Measurements from ENCODE around the gene ADGRG1.
"Not testable (repeated sequence)": the region's sequence is repeated elsewhere in the genome, so short reads cannot be mapped to it uniquely, and the experiment has no call there.

ADGRG1 gene

GRCh38 chr16:57670196-57670595 lies 41.8 kb downstream of the ADGRG1 start:
- H3K27ac ChIP-seq (ENCODE audit: low read length): no peak overlapping the region
- H3K27me3 ChIP-seq (ENCODE audit: control insufficient read depth in 1 of 2, insufficient read depth in 2 of 2, low read length in 2 of 2): no peaks in the 10 kb centered on the region
- no peaks in the 10 kb centered on the region for H3K4me1 ChIP-seq (ENCODE audit: control insufficient read depth, insufficient read depth, low read length)
- no peak overlapping the region for H3K9ac ChIP-seq (ENCODE audit: low read length in 2 of 2)
- H3K4me3 ChIP-seq (ENCODE audit: low read length in 2 of 2): no peak overlapping the region
- H3K36me3 ChIP-seq (ENCODE audit: control insufficient read depth in 2 of 2, insufficient read depth in 2 of 2, low read length in 2 of 2): no peaks in the 10 kb centered on the region
- no peaks in the 10 kb centered on the region for H3K9me3 ChIP-seq (ENCODE audit: control insufficient read depth in 2 of 2, low read length in 2 of 2)

GRCh38 chr16:57671451-57671850 lies 43.0 kb downstream of the ADGRG1 start:
- not testable (repeated sequence) for H3K9me3 ChIP-seq (ENCODE audit: control insufficient read depth in 2 of 2, low read length in 2 of 2); H3K4me3 ChIP-seq (ENCODE audit: low read length in 2 of 2); H3K27me3 ChIP-seq (ENCODE audit: control insufficient read depth in 1 of 2, insufficient read depth in 2 of 2, low read length in 2 of 2); H3K9ac ChIP-seq (ENCODE audit: low read length in 2 of 2); H3K27ac ChIP-seq (ENCODE audit: low read length); H3K4me1 ChIP-seq (ENCODE audit: control insufficient read depth, insufficient read depth, low read length); H3K36me3 ChIP-seq (ENCODE audit: control insufficient read depth in 2 of 2, insufficient read depth in 2 of 2, low read length in 2 of 2)

- H3K4me1 ChIP-seq (ENCODE audit: control insufficient read depth, insufficient read depth, low read length): no peaks in the 10 kb centered on the region
- H3K27me3 ChIP-seq (ENCODE audit: control insufficient read depth in 1 of 2, insufficient read depth in 2 of 2, low read length in 2 of 2): no peaks in the 10 kb centered on the region
- H3K4me3 ChIP-seq (ENCODE audit: low read length in 2 of 2): no peak overlapping the region
- H3K9me3 ChIP-seq (ENCODE audit: control insufficient read depth in 2 of 2, low read length in 2 of 2): no peaks in the 10 kb centered on the region
- H3K9ac ChIP-seq (ENCODE audit: low read length in 2 of 2): no peak overlapping the region
- no peak overlapping the region for H3K27ac ChIP-seq (ENCODE audit: low read length)
- no peaks in the 10 kb centered on the region for H3K36me3 ChIP-seq (ENCODE audit: control insufficient read depth in 2 of 2, insufficient read depth in 2 of 2, low read length in 2 of 2)
Observed at GRCh38 chr16:57672416-57672815, 44.0 kb downstream of the ADGRG1 start.

GRCh38 chr16:57672824-57673223 lies 44.4 kb downstream of the ADGRG1 start:
- no peak overlapping the region for H3K4me3 ChIP-seq (ENCODE audit: low read length in 2 of 2)
- no peak overlapping the region for H3K9ac ChIP-seq (ENCODE audit: low read length in 2 of 2)
- H3K36me3 ChIP-seq (ENCODE audit: control insufficient read depth in 2 of 2, insufficient read depth in 2 of 2, low read length in 2 of 2): no peaks in the 10 kb centered on the region
- H3K27me3 ChIP-seq (ENCODE audit: control insufficient read depth in 1 of 2, insufficient read depth in 2 of 2, low read length in 2 of 2): no peaks in the 10 kb centered on the region
- no peaks in the 10 kb centered on the region for H3K9me3 ChIP-seq (ENCODE audit: control insufficient read depth in 2 of 2, low read length in 2 of 2)
- H3K27ac ChIP-seq (ENCODE audit: low read length): no peak overlapping the region
- no peaks in the 10 kb centered on the region for H3K4me1 ChIP-seq (ENCODE audit: control insufficient read depth, insufficient read depth, low read length)

- H3K4me3 ChIP-seq (ENCODE audit: low read length in 2 of 2): no peak overlapping the region
Observed at GRCh38 chr16:57675741-57676551, 47.5 kb downstream of the ADGRG1 start.

GRCh38 chr16:57676553-57677085 lies 48.2 kb downstream of the ADGRG1 start:
- Histone ChIP-seq H3K4me3 (ENCODE audit: low read length in 2 of 2) (no peak overlapping the region), H3K4me1 (ENCODE audit: control insufficient read depth, insufficient read depth, low read length) (no peaks in the 10 kb centered on the region), H3K36me3 (ENCODE audit: control insufficient read depth in 2 of 2, insufficient read depth in 2 of 2, low read length in 2 of 2) (no peaks in the 10 kb centered on the region), H3K9me3 (ENCODE audit: control insufficient read depth in 2 of 2, low read length in 2 of 2) (no peaks in the 10 kb centered on the region), H3K27me3 (ENCODE audit: control insufficient read depth in 1 of 2, insufficient read depth in 2 of 2, low read length in 2 of 2) (peaks cover 0 to 3% of the 10 kb centered on the region in 2 donors), H3K27ac (ENCODE audit: low read length) (no peak overlapping the region), H3K9ac (ENCODE audit: low read length in 2 of 2) (no peak overlapping the region)

More at GRCh38 chr16:57675741-57676551, 47.5 kb downstream of the ADGRG1 start:
- Histone ChIP-seq H3K36me3 (ENCODE audit: control insufficient read depth in 2 of 2, insufficient read depth in 2 of 2, low read length in 2 of 2) (no peaks in the 10 kb centered on the region), H3K4me1 (ENCODE audit: control insufficient read depth, insufficient read depth, low read length) (no peaks in the 10 kb centered on the region), H3K27ac (ENCODE audit: low read length) (no peak overlapping the region), H3K9me3 (ENCODE audit: control insufficient read depth in 2 of 2, low read length in 2 of 2) (no peaks in the 10 kb centered on the region), H3K27me3 (ENCODE audit: control insufficient read depth in 1 of 2, insufficient read depth in 2 of 2, low read length in 2 of 2) (peaks cover 0 to 3% of the 10 kb centered on the region in 2 donors), H3K9ac (ENCODE audit: low read length in 2 of 2) (no peak overlapping the region)

- Histone ChIP-seq H3K36me3 (ENCODE audit: control insufficient read depth in 2 of 2, insufficient read depth in 2 of 2, low read length in 2 of 2) (no peaks in the 10 kb centered on the region), H3K27me3 (ENCODE audit: control insufficient read depth in 1 of 2, insufficient read depth in 2 of 2, low read length in 2 of 2) (peaks cover 0 to 3% of the 10 kb centered on the region in 2 donors), H3K4me3 (ENCODE audit: low read length in 2 of 2) (no peak overlapping the region), H3K27ac (ENCODE audit: low read length) (no peak overlapping the region), H3K9me3 (ENCODE audit: control insufficient read depth in 2 of 2, low read length in 2 of 2) (no peaks in the 10 kb centered on the region), H3K4me1 (ENCODE audit: control insufficient read depth, insufficient read depth, low read length) (no peaks in the 10 kb centered on the region), H3K9ac (ENCODE audit: low read length in 2 of 2) (no peak overlapping the region)
Observed at GRCh38 chr16:57677622-57678369, 49.4 kb downstream of the ADGRG1 start.

GRCh38 chr16:57679016-57679415 lies 50.6 kb downstream of the ADGRG1 start:
- Histone ChIP-seq H3K27ac (ENCODE audit: low read length) (no peak overlapping the region), H3K4me1 (ENCODE audit: control insufficient read depth, insufficient read depth, low read length) (no peaks in the 10 kb centered on the region), H3K9me3 (ENCODE audit: control insufficient read depth in 2 of 2, low read length in 2 of 2) (no peaks in the 10 kb centered on the region), H3K4me3 (ENCODE audit: low read length in 2 of 2) (no peak overlapping the region), H3K27me3 (ENCODE audit: control insufficient read depth in 1 of 2, insufficient read depth in 2 of 2, low read length in 2 of 2) (peaks cover 0 to 3% of the 10 kb centered on the region in 2 donors), H3K9ac (ENCODE audit: low read length in 2 of 2) (no peak overlapping the region), H3K36me3 (ENCODE audit: control insufficient read depth in 2 of 2, insufficient read depth in 2 of 2, low read length in 2 of 2) (no peaks in the 10 kb centered on the region)

- peaks cover 2 to 3% of the 10 kb centered on the region in 2 donors for H3K27me3 ChIP-seq (ENCODE audit: control insufficient read depth in 1 of 2, insufficient read depth in 2 of 2, low read length in 2 of 2)
- H3K9ac ChIP-seq (ENCODE audit: low read length in 2 of 2): no peak overlapping the region
- no peaks in the 10 kb centered on the region for H3K36me3 ChIP-seq (ENCODE audit: control insufficient read depth in 2 of 2, insufficient read depth in 2 of 2, low read length in 2 of 2)
- no peaks in the 10 kb centered on the region for H3K4me1 ChIP-seq (ENCODE audit: control insufficient read depth, insufficient read depth, low read length)
- no peak overlapping the region for H3K4me3 ChIP-seq (ENCODE audit: low read length in 2 of 2)
- H3K9me3 ChIP-seq (ENCODE audit: control insufficient read depth in 2 of 2, low read length in 2 of 2): no peaks in the 10 kb centered on the region
- H3K27ac ChIP-seq (ENCODE audit: low read length): no peak overlapping the region
Observed at GRCh38 chr16:57679767-57680482, 51.5 kb downstream of the ADGRG1 start.

- no peaks in the 10 kb centered on the region for H3K36me3 ChIP-seq (ENCODE audit: control insufficient read depth in 2 of 2, insufficient read depth in 2 of 2, low read length in 2 of 2)
- no peak overlapping the region for H3K9ac ChIP-seq (ENCODE audit: low read length in 2 of 2)
- H3K27me3 ChIP-seq (ENCODE audit: control insufficient read depth in 1 of 2, insufficient read depth in 2 of 2, low read length in 2 of 2): peaks cover 3% of the 10 kb centered on the region in 2 donors
- no peak overlapping the region for H3K27ac ChIP-seq (ENCODE audit: low read length)
- H3K9me3 ChIP-seq (ENCODE audit: control insufficient read depth in 2 of 2, low read length in 2 of 2): no peaks in the 10 kb centered on the region
- H3K4me3 ChIP-seq (ENCODE audit: low read length in 2 of 2): no peak overlapping the region
- no peaks in the 10 kb centered on the region for H3K4me1 ChIP-seq (ENCODE audit: control insufficient read depth, insufficient read depth, low read length)
Observed at GRCh38 chr16:57680842-57681375, 52.5 kb downstream of the ADGRG1 start.
